ENCODE data around the gene GDAP2. TPM values are rescaled to one million over a fixed set of nuclear protein-coding genes. Genes with fewer than 3 reads are reported as not detected.

GDAP2 gene, protein sequence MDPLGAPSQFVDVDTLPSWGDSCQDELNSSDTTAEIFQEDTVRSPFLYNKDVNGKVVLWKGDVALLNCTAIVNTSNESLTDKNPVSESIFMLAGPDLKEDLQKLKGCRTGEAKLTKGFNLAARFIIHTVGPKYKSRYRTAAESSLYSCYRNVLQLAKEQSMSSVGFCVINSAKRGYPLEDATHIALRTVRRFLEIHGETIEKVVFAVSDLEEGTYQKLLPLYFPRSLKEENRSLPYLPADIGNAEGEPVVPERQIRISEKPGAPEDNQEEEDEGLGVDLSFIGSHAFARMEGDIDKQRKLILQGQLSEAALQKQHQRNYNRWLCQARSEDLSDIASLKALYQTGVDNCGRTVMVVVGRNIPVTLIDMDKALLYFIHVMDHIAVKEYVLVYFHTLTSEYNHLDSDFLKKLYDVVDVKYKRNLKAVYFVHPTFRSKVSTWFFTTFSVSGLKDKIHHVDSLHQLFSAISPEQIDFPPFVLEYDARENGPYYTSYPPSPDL
- total RNA-seq: 24.6 and 25.4 TPM in 2 replicates
- long read RNA-seq, full-length matches to known transcripts: 57 of 80 reads
- long read RNA-seq, partial matches to known transcripts: 10 of 80 reads
- long read RNA-seq, other reads (novel, unspliced or antisense): 13 of 80 reads

DNA sequence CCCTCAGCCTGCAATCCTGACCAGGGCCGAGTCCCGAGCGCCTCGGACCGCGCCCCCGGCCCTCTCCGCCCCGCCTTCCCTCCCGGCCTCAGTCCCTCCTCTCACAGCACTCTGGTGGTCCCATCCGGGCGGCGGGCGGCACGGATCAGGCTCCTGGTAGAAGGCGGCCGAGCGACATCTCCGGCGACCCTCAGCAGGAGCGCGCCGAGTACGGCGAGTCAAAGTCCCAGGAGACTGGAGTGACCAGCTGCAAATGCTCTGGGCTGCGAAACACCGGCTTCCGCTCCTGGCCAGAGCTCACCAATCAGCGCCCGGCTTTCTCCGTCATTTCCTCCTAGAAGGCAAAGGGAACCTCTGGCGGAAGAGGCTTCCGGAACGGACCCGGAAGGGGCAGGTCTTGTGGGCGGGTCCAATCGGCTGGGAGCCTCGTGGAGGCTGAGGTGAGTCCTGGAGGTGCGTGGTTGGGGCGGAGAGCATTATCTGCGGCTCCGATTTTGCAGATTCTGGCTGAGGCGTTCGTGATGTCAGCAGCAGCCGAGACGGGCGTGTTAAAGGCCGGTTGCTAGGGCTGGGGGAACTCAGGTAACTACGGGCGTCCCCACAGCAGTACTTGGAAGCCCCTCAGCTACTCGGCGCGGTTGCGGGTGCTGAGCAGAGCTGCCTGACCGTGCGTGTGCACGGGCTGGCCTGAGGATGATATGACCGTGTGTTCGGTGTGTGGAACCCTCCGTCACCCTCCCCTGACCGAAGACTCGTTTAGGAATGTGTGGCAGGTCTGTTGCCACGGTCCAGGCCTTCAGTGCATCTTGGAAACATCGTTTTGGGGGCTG lies at the start of gene GDAP2, which contains the start of gene WDR3:
TSS of gene GDAP2 (minus strand) at position 279 of the 830 bp plus-strand sequence. CDS start 9,264 bp downstream, outside the sequence.
TSS of gene WDR3 (plus strand) at position 397 of the 830 bp plus-strand sequence. CDS start 3,581 bp downstream, outside the sequence.
- Mint-ChIP-seq H3K27me3 (ENCODE audit: low read depth) (no peaks in the 10 kb centered on the region), H3K4me3 (peak within 1 kb of the TSS; percentile 100), H3K4me1 (peaks cover 45% of the 10 kb centered on the region), H3K36me3 (ENCODE audit: low read depth) (peaks cover 4% of the 10 kb centered on the region), H3K27ac (ENCODE audit: unreplicated experiment) (peak within 1 kb of the TSS; percentile 97), H3K9me3 (no peaks in the 10 kb centered on the region)
- peak; percentile 87 for DNase-seq (ENCODE audit: low read depth, low spot score)
- TF ChIP-seq, protein P1, sequence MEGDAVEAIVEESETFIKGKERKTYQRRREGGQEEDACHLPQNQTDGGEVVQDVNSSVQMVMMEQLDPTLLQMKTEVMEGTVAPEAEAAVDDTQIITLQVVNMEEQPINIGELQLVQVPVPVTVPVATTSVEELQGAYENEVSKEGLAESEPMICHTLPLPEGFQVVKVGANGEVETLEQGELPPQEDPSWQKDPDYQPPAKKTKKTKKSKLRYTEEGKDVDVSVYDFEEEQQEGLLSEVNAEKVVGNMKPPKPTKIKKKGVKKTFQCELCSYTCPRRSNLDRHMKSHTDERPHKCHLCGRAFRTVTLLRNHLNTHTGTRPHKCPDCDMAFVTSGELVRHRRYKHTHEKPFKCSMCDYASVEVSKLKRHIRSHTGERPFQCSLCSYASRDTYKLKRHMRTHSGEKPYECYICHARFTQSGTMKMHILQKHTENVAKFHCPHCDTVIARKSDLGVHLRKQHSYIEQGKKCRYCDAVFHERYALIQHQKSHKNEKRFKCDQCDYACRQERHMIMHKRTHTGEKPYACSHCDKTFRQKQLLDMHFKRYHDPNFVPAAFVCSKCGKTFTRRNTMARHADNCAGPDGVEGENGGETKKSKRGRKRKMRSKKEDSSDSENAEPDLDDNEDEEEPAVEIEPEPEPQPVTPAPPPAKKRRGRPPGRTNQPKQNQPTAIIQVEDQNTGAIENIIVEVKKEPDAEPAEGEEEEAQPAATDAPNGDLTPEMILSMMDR (conservative IDR thresholded peaks at IDR 0.05): no peak

DNA sequence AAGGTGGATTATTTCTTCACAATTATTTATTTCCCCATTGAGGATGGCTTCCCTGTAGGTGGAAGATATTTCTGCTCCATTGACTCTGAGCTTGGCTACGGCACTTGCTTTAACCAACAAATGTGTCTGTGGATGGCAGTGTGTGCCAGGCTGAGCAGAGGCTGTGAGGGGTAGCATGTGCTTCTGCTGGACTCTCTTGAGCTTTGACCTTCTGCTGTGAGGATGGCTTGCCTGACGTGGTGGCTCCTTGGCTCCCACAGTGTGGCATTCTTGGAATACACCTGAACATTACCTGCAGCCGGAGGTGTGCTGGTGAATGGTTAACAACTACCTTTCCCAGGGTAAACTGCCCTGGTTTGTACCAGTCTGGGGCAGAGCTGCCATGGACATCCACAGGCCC lies 47.0 kb upstream of the GDAP2 start:
- no peaks in the 10 kb centered on the region for H3K36me3 Mint-ChIP-seq (ENCODE audit: low read depth)
- H3K9me3 Mint-ChIP-seq: no peaks in the 10 kb centered on the region
- H3K4me3 Mint-ChIP-seq: no peak overlapping the region
- H3K27ac Mint-ChIP-seq (ENCODE audit: unreplicated experiment): no peak overlapping the region
- no peaks in the 10 kb centered on the region for H3K4me1 Mint-ChIP-seq
- DNase-seq (ENCODE audit: low read depth, low spot score): no peak
- H3K27me3 Mint-ChIP-seq (ENCODE audit: low read depth): no peaks in the 10 kb centered on the region
- TF ChIP-seq, protein P1 (conservative IDR thresholded peaks at IDR 0.05): no peak

DNA sequence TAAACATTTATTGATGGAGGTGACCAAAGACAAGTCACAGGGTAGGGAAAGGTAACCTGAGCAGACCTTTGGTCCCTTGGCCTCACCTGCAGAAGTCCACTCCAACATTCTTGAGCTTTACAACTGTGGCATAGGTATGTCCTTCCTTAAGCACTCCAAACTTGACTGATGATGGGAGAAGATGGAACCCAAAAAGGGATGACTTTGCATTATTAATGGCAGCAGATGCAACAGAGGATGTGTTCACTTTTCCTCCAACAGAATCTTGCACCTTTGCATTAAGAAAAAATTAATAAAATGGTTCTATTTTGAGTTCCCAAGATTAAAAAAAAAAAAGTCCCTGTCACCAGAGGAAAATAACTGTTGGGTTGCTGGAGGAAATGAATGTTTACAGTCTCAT lies 42.4 kb upstream of the GDAP2 start:
- peaks cover 16% of the 10 kb centered on the region for H3K4me1 Mint-ChIP-seq

DNA sequence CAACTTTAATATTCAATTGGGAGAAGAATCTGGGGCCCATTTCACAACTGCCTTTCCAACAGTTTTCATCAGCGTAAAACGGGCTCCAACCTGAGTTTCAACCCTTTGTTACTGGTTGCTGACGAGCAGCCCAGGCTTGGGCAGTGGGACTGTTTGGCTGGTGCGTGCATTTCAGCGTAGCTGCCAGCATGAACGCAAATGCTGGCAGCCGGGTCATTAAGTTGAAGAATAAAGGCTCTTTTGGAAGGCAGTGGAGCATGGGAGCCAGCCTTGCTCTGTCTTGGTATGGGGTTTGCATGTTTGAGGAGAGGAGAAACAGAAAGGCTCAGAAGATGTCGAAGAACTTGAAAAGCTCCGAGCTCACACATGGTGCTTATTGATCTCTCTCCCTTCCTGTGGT lies 40.8 kb upstream of the GDAP2 start:
- no peak for DNase-seq (ENCODE audit: low read depth, low spot score)
- Mint-ChIP-seq H3K27ac (ENCODE audit: unreplicated experiment) (no peak overlapping the region), H3K4me3 (no peak overlapping the region), H3K9me3 (no peaks in the 10 kb centered on the region), H3K36me3 (ENCODE audit: low read depth) (peaks cover 2% of the 10 kb centered on the region), H3K27me3 (ENCODE audit: low read depth) (no peaks in the 10 kb centered on the region), H3K4me1 (peaks cover 16% of the 10 kb centered on the region)
- TF ChIP-seq, protein P1 (conservative IDR thresholded peaks at IDR 0.05): no peak

More for the DNA sequence above, 42.4 kb upstream of the GDAP2 start:
- Mint-ChIP-seq H3K27ac (ENCODE audit: unreplicated experiment) (no peak overlapping the region), H3K36me3 (ENCODE audit: low read depth) (no peaks in the 10 kb centered on the region), H3K27me3 (ENCODE audit: low read depth) (no peaks in the 10 kb centered on the region), H3K9me3 (no peaks in the 10 kb centered on the region), H3K4me3 (no peak overlapping the region)
- TF ChIP-seq, protein P1 (conservative IDR thresholded peaks at IDR 0.05): no peak
- DNase-seq (ENCODE audit: low read depth, low spot score): no peak

DNA sequence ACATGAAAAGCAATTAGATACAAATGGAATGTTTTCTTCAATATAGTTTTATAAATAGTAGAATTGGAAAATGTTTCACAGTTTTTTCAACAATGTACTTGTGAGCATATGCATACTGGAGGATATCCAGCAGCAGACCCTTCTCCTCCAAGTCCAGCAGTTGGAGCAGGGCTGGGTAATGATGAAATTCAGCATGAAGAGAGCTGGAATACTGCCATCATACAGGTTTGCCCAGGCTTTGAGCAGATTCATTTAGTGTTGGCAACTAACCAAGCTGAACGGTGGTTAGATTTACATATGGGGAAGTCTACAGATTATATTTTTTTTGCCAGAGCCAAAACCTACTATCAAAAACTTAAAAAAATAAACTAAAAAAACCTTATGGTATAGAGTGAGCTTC lies 38.5 kb upstream of the GDAP2 start:
- TF ChIP-seq, protein P1 (conservative IDR thresholded peaks at IDR 0.05): no peak
- DNase-seq (ENCODE audit: low read depth, low spot score): no peak
- H3K4me3 Mint-ChIP-seq: no peak overlapping the region
- peaks cover 2% of the 10 kb centered on the region for H3K36me3 Mint-ChIP-seq (ENCODE audit: low read depth)
- no peaks in the 10 kb centered on the region for H3K9me3 Mint-ChIP-seq
- peaks cover 16% of the 10 kb centered on the region for H3K4me1 Mint-ChIP-seq
- H3K27me3 Mint-ChIP-seq (ENCODE audit: low read depth): no peaks in the 10 kb centered on the region
- H3K27ac Mint-ChIP-seq (ENCODE audit: unreplicated experiment): no peak overlapping the region

Data from neural crest cell (in vitro differentiated cells).